ENCODE measurements around the gene PTPRG.
A peak's percentile ranks its signal among the peaks of the same experiment; 100 is the strongest.

Gene PTPRG

DNA sequence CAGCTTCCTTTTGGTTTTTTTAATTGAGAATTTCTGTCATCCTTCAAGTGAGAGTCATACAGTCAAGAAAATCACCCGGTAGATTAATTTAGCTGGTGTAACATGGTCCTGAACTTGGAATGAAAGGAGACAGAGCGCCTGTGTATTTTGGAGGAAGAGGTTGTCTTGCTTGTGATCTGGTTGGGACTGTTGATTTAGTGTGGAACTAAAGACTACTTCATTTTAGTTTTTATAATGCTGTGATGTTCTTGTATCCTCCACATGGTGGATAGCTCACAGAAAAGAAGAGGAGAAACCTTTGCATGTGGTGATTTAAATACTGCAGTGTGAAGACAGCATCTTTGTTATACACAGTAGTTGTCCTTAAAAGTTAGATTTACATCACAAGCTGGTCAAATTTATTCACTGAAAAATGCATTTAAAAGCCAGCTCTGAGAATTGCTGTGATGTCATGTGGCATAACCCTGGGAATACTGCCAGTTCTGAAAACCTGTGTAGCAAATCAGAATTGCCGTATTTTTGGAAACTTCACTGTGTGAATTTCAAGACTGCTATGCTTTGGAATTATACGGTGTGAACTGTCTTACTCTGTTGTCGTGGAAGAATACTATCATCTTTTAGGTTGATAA lies 268.5 kb downstream of the PTPRG start:
- in situ Hi-C loops (cut with HindIII; ENCODE audit: low pct_ligation_motif_present, low sequenced_read_pairs) = no loop called here
- H3K4me3 ChIP-seq (ENCODE audit: low read depth, low read length) = no peak overlapping the region
- no peaks in the 10 kb centered on the region for H3K36me3 ChIP-seq (replicated peaks)
- TF ChIP-seq, protein P1, sequence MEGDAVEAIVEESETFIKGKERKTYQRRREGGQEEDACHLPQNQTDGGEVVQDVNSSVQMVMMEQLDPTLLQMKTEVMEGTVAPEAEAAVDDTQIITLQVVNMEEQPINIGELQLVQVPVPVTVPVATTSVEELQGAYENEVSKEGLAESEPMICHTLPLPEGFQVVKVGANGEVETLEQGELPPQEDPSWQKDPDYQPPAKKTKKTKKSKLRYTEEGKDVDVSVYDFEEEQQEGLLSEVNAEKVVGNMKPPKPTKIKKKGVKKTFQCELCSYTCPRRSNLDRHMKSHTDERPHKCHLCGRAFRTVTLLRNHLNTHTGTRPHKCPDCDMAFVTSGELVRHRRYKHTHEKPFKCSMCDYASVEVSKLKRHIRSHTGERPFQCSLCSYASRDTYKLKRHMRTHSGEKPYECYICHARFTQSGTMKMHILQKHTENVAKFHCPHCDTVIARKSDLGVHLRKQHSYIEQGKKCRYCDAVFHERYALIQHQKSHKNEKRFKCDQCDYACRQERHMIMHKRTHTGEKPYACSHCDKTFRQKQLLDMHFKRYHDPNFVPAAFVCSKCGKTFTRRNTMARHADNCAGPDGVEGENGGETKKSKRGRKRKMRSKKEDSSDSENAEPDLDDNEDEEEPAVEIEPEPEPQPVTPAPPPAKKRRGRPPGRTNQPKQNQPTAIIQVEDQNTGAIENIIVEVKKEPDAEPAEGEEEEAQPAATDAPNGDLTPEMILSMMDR (IDR thresholded peaks at IDR 0.05; ENCODE audit: low read depth, low read length, missing control alignments) = no peak
- no peak overlapping the region for H3K27ac ChIP-seq
- DNase-seq = no peak
- H3K27me3 ChIP-seq (replicated peaks) = no peaks in the 10 kb centered on the region

DNA sequence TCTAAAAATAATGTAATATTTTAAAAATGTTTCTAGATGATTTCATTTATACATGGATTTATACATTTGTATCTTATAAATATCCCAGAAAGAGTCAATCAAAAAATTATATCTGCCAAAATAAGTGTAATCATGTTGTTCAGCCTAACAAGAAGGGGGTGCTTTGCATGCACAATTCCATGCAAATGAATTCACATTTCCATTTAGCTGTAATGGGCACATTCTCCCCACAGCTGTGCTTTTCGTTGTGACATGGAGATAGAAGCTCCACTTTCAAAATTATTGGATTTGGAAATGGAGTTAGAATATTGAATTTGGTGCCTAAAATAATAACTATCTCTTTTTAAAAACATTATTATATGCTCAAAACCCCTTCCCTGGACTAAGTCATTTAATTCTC lies 270.6 kb downstream of the PTPRG start:
- Histone ChIP-seq H3K36me3 (replicated peaks) (no peaks in the 10 kb centered on the region), H3K27me3 (replicated peaks) (no peaks in the 10 kb centered on the region), H3K4me3 (ENCODE audit: low read depth, low read length) (no peak overlapping the region), H3K27ac (no peak overlapping the region)
- TF ChIP-seq, protein P1 (IDR thresholded peaks at IDR 0.05; ENCODE audit: low read depth, low read length, missing control alignments) = no peak
- no peak for DNase-seq
- in situ Hi-C loops (cut with HindIII; ENCODE audit: low pct_ligation_motif_present, low sequenced_read_pairs) = no loop called here

GRCh38 chr3:61832375-61833229 lies 271.2 kb downstream of the PTPRG start:
- no peaks in the 10 kb centered on the region for H3K27me3 ChIP-seq (replicated peaks)
- TF ChIP-seq, protein P1 (IDR thresholded peaks at IDR 0.05; ENCODE audit: low read depth, low read length, missing control alignments) = no peak
- no peaks in the 10 kb centered on the region for H3K36me3 ChIP-seq (replicated peaks)
- no peak for DNase-seq
- in situ Hi-C loops (cut with HindIII; ENCODE audit: low pct_ligation_motif_present, low sequenced_read_pairs) = no loop called here
- H3K4me3 ChIP-seq (ENCODE audit: low read depth, low read length) = no peak overlapping the region
- H3K27ac ChIP-seq = no peak overlapping the region

GRCh38 chr3:61839256-61839655 lies 277.9 kb downstream of the PTPRG start:
- in situ Hi-C loops (cut with HindIII; ENCODE audit: low pct_ligation_motif_present, low sequenced_read_pairs) = no loop called here

DNA sequence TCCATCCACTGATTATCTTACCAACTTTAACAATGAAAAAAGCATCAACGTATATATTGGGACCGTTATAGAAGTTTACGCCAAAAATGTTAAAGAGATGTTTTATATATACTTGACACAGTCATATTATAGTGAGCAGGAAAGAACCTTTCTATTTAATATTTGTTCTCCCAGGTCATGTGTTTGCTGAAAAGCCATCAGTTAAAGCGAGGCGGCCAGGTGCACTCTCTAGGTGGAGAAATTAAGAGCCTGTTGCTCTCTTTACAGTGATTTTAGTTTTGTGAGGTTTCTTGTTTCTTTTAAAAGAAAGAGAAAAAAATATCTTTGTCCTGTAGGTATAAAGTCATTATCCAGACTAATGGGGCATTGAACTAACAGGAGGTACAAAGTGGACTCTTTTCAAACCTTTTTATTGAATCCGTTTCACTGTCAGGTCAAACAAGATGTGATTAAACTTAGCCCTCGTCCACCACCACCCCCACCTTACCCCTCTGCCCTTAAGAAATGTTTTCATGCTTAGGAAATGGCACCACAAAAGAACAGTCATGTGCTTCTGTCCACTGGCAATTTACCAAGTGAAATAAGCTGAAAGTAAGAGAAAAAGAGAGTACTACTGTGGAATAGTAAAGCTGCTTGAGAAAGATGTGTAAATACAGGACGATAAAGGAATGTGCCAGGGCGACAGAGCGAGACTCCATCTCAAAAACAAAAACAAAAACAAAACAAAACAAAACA lies 279.9 kb downstream of the PTPRG start:
- DNase-seq = peak; percentile 48
- TF ChIP-seq, protein P1 (IDR thresholded peaks at IDR 0.05; ENCODE audit: low read depth, low read length, missing control alignments) = no peak
- no peak overlapping the region for H3K4me3 ChIP-seq (ENCODE audit: low read depth, low read length)
- H3K36me3 ChIP-seq (replicated peaks) = no peaks in the 10 kb centered on the region
- H3K27me3 ChIP-seq (replicated peaks) = no peaks in the 10 kb centered on the region
- no peak overlapping the region for H3K27ac ChIP-seq
- in situ Hi-C loops (cut with HindIII; ENCODE audit: low pct_ligation_motif_present, low sequenced_read_pairs) = no loop called here

More at GRCh38 chr3:61839256-61839655, 277.9 kb downstream of the PTPRG start:
- DNase-seq = no peak
- TF ChIP-seq, protein P1 (IDR thresholded peaks at IDR 0.05; ENCODE audit: low read depth, low read length, missing control alignments) = no peak
- no peaks in the 10 kb centered on the region for H3K36me3 ChIP-seq (replicated peaks)
- no peak overlapping the region for H3K27ac ChIP-seq
- no peaks in the 10 kb centered on the region for H3K27me3 ChIP-seq (replicated peaks)
- H3K4me3 ChIP-seq (ENCODE audit: low read depth, low read length) = no peak overlapping the region

Measured in brain microvascular endothelial cell (primary cell).